Measurements from ENCODE around the gene TMEM181. TPM values are rescaled to one million over a fixed set of nuclear protein-coding genes. Genes with fewer than 3 reads are reported as not detected.

TMEM181 gene
- total and polyA plus RNA-seq, 2 experiments from 2014 or later: 11.9 to 25.2 TPM

DNA sequence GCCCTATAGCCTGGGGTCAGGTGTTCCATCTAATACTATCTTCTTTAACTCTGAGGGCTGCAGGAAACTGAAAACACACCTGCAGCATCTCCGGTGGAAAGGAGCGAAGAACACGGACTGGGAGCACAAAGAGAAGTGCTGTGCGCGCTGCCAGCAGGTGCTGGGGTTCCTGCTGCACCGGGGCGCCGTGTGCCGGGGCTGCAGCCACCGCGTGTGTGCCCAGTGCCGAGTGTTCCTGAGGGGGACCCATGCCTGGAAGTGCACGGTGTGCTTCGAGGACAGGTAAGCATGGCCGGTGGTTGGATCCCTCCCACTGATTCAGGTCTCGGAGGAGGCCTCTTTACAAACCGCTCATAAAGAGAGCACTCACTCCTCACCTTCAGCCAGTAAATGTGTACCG is 105.4 kb downstream of the TMEM181 start:
- Mint-ChIP-seq H3K27me3 (ENCODE audit: insufficient read depth, low read depth, poor library complexity) (peaks cover 6% of the 10 kb centered on the region), H3K9me3 (no peaks in the 10 kb centered on the region), H3K4me1 (peaks cover 14% of the 10 kb centered on the region), H3K36me3 (ENCODE audit: low read depth) (no peaks in the 10 kb centered on the region), H3K4me3 (no peak overlapping the region), H3K27ac (no peak overlapping the region)
- peaks cover 18% of the 10 kb centered on the region for H3K4me1 ChIP-seq (ENCODE audit: insufficient read depth)
- DNase-seq (ENCODE audit: low spot score) (no peak), ATAC-seq (no peak)
- H3K27me3 ChIP-seq (ENCODE audit: insufficient read depth): no peaks in the 10 kb centered on the region
- no peaks in the 10 kb centered on the region for H3K9me2 ChIP-seq (ENCODE audit: insufficient read depth)
- no peaks in the 10 kb centered on the region for H3K36me3 ChIP-seq (ENCODE audit: insufficient read depth)
- H3K4me3 ChIP-seq: no peak overlapping the region
- TF ChIP-seq, protein P1, sequence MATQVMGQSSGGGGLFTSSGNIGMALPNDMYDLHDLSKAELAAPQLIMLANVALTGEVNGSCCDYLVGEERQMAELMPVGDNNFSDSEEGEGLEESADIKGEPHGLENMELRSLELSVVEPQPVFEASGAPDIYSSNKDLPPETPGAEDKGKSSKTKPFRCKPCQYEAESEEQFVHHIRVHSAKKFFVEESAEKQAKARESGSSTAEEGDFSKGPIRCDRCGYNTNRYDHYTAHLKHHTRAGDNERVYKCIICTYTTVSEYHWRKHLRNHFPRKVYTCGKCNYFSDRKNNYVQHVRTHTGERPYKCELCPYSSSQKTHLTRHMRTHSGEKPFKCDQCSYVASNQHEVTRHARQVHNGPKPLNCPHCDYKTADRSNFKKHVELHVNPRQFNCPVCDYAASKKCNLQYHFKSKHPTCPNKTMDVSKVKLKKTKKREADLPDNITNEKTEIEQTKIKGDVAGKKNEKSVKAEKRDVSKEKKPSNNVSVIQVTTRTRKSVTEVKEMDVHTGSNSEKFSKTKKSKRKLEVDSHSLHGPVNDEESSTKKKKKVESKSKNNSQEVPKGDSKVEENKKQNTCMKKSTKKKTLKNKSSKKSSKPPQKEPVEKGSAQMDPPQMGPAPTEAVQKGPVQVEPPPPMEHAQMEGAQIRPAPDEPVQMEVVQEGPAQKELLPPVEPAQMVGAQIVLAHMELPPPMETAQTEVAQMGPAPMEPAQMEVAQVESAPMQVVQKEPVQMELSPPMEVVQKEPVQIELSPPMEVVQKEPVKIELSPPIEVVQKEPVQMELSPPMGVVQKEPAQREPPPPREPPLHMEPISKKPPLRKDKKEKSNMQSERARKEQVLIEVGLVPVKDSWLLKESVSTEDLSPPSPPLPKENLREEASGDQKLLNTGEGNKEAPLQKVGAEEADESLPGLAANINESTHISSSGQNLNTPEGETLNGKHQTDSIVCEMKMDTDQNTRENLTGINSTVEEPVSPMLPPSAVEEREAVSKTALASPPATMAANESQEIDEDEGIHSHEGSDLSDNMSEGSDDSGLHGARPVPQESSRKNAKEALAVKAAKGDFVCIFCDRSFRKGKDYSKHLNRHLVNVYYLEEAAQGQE (IDR thresholded peaks at IDR 0.05; ENCODE audit: unreplicated experiment): no peak
- no peak for TF ChIP-seq NANOG (IDR thresholded peaks at IDR 0.05; ENCODE audit: borderline replicate concordance)
- no peak for TF ChIP-seq EZH2 (IDR thresholded peaks at IDR 0.05; ENCODE audit: low read depth, unreplicated experiment)
- TF ChIP-seq CREB1 (CRISPR knock-in tag; IDR thresholded peaks at IDR 0.05; ENCODE audit: low read depth): no peak
- H4K20me1 ChIP-seq (replicated peaks; ENCODE audit: insufficient read depth): no peaks in the 10 kb centered on the region
- H3K79me2 ChIP-seq (replicated peaks; ENCODE audit: insufficient read depth): no peaks in the 10 kb centered on the region
- H3K4me2 ChIP-seq: no peak overlapping the region
- H3K27ac ChIP-seq (ENCODE audit: low read depth): no peak overlapping the region
- H3F3A ChIP-seq (replicated peaks; ENCODE audit: low read depth): no peaks in the 10 kb centered on the region
- H2AFZ ChIP-seq: no peak overlapping the region

DNA sequence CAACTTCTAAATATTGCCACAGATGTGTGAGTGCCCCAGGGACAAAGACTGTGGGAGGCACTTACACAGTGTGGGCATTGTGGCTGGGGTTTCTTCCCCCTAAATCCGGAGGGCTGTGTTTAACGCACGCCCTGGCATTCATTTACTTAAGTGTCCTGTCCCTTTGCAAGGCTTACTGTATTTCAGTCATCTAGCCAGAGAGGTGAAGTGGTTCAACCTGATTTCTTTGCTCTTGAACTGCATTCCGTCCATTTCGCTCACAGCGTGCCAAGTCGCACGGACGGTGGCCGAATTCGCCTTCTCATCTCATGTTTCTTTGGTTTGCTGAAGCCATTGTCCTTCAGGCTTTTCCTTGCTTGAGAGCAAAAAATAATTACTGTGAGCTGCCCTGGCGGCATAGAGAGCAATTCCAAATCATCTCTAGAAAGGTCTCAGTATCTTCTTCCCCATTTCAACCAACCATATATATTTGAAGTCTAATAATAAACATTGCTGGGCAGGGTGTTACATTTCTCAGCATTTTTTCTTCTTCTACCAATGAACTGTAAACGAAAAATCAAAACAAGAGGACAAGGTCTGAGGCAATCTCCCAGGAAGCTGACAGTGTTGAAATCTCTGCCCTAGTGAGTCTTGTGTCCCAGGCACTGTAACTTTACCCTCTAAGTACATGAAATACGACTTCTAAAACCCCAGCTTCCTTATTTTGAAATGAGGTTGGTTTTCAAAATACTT is 106.9 kb downstream of the TMEM181 start:
- H3K4me1 ChIP-seq (ENCODE audit: insufficient read depth): peaks cover 14% of the 10 kb centered on the region
- Mint-ChIP-seq H3K36me3 (ENCODE audit: low read depth) (no peaks in the 10 kb centered on the region), H3K27ac (no peak overlapping the region), H3K4me3 (no peak overlapping the region), H3K9me3 (no peaks in the 10 kb centered on the region), H3K4me1 (peaks cover 11% of the 10 kb centered on the region), H3K27me3 (ENCODE audit: insufficient read depth, low read depth, poor library complexity) (peaks cover 8% of the 10 kb centered on the region)
- no peak for DNase-seq (ENCODE audit: low spot score)
- H3F3A ChIP-seq (replicated peaks; ENCODE audit: low read depth): no peaks in the 10 kb centered on the region
- H3K27me3 ChIP-seq (ENCODE audit: insufficient read depth): no peaks in the 10 kb centered on the region
- no peak overlapping the region for H3K4me2 ChIP-seq
- no peak overlapping the region for H3K4me3 ChIP-seq
- no peaks in the 10 kb centered on the region for H3K36me3 ChIP-seq (ENCODE audit: insufficient read depth)
- no peak for ATAC-seq
- H2AFZ ChIP-seq: peak overlapping the region; percentile 45; the same call in 1 of the 2 replicates
- no peaks in the 10 kb centered on the region for H3K79me2 ChIP-seq (replicated peaks; ENCODE audit: insufficient read depth)
- no peaks in the 10 kb centered on the region for H4K20me1 ChIP-seq (replicated peaks; ENCODE audit: insufficient read depth)
- H3K9me2 ChIP-seq (ENCODE audit: insufficient read depth): no peaks in the 10 kb centered on the region
- no peak overlapping the region for H3K27ac ChIP-seq (ENCODE audit: low read depth)
- TF ChIP-seq EZH2 (IDR thresholded peaks at IDR 0.05; ENCODE audit: low read depth, unreplicated experiment): no peak
- no peak for TF ChIP-seq POLR2AphosphoS5 (IDR thresholded peaks at IDR 0.05; ENCODE audit: low read depth)
- no peak for TF ChIP-seq ZNF114 (CRISPR knock-in tag; IDR thresholded peaks at IDR 0.05)
- no peak for TF ChIP-seq CREB1 (CRISPR knock-in tag; IDR thresholded peaks at IDR 0.05; ENCODE audit: low read depth)
- no peak for TF ChIP-seq EZH2phosphoT487 (IDR thresholded peaks at IDR 0.05; ENCODE audit: unreplicated experiment)
- TF ChIP-seq, protein P2, sequence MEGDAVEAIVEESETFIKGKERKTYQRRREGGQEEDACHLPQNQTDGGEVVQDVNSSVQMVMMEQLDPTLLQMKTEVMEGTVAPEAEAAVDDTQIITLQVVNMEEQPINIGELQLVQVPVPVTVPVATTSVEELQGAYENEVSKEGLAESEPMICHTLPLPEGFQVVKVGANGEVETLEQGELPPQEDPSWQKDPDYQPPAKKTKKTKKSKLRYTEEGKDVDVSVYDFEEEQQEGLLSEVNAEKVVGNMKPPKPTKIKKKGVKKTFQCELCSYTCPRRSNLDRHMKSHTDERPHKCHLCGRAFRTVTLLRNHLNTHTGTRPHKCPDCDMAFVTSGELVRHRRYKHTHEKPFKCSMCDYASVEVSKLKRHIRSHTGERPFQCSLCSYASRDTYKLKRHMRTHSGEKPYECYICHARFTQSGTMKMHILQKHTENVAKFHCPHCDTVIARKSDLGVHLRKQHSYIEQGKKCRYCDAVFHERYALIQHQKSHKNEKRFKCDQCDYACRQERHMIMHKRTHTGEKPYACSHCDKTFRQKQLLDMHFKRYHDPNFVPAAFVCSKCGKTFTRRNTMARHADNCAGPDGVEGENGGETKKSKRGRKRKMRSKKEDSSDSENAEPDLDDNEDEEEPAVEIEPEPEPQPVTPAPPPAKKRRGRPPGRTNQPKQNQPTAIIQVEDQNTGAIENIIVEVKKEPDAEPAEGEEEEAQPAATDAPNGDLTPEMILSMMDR (conservative IDR thresholded peaks at IDR 0.05; ENCODE audit: low read depth in 2 of 2): no peak
- TF ChIP-seq JUNB (IDR thresholded peaks at IDR 0.05; ENCODE audit: unreplicated experiment): no peak
- no peak for TF ChIP-seq NANOG (IDR thresholded peaks at IDR 0.05; ENCODE audit: borderline replicate concordance)

Measured in GM23338 (cell line).